Measurements from ENCODE around the gene SHB.

- TF ChIP-seq CTCF (IDR thresholded peaks at IDR 0.05) (no peak), POLR2A (IDR thresholded peaks at IDR 0.05) (no peak)
Observed at GRCh38 chr9:37870799-37871176, 198.2 kb downstream of the SHB start.

Measured in body of pancreas (tissue), 4 donors.